NT2/D1 (cell line): ENCODE data around the gene TUBB1.

ENCODE experiments used
- DNase-seq: peaks from one replicate; pipeline ENCODE4 v3.0.0-alpha.2; 2011; ENCODE audit warnings: low read depth, low spot score
- H3K27me3 ChIP-seq: 2 replicates; pipeline ENCODE4 v1.6.0; 2011; ENCODE audit warnings: mild to moderate bottlenecking; ENCODE audit not compliant: insufficient read length, insufficient read depth
- H3K36me3 ChIP-seq: 2 replicates; pipeline ENCODE4 v1.6.1; 2011; ENCODE audit warnings: mild to moderate bottlenecking, low read length, mixed read lengths; ENCODE audit not compliant: insufficient read depth, insufficient read length
- H3K4me1 ChIP-seq: 2 replicates; pipeline ENCODE4 v1.5.1; 2011; ENCODE audit not compliant: insufficient read depth, insufficient read length
- H3K4me3 ChIP-seq: 2 replicates; pipeline ENCODE4 v1.5.1; 2011; ENCODE audit warnings: low read depth; ENCODE audit not compliant: insufficient read length
- H3K9ac ChIP-seq: 2 replicates; pipeline ENCODE4 v1.6.0; 2011; ENCODE audit warnings: low read depth; ENCODE audit not compliant: insufficient read length
- H3K9me3 ChIP-seq: 2 replicates; pipeline ENCODE4 v1.5.1; 2011; ENCODE audit warnings: mild to moderate bottlenecking, low read length; ENCODE audit not compliant: insufficient read depth
- SUZ12 ChIP-seq: IDR thresholded peaks from 2 replicates; pipeline ENCODE4 v1.6.1; 2011; ENCODE audit not compliant: insufficient read length, insufficient read depth; ENCODE audit errors: extremely low read depth
- YY1 ChIP-seq: IDR thresholded peaks from 2 replicates; pipeline ENCODE4 v1.6.1; 2011; ENCODE audit not compliant: insufficient read length, insufficient read depth
- ZNF274 ChIP-seq: IDR thresholded peaks from 2 replicates; pipeline ENCODE4 v1.6.1; 2011; ENCODE audit warnings: mild to moderate bottlenecking, low read depth, low read length

TUBB1 gene

DNA sequence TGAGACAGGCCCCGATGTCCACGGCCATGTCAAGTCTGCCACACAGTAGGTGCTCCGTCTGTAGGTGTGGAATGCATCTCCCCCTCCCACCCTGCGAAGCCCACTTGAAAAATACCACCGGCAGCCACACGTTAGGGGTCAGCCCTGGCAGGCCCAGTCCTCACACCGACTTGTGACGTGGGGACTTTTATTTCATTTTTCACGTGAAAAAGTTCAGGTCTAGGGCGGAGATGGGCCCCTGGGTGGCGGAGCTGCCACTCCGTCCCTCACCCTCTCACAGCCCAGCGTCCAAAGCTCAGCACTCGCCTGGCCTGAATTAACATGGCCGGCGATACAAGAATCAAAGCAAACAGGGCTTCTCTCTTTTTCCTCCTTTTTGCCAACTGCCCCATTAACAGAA, 3.8 kb upstream of the TUBB1 start:
- H3K36me3 ChIP-seq = no peaks in the 10 kb centered on the region
- no peak for DNase-seq
- TF ChIP-seq YY1 = no peak
- TF ChIP-seq ZNF274 = no peak
- TF ChIP-seq SUZ12 = no peak
- H3K9ac ChIP-seq = no peak overlapping the region
- no peak overlapping the region for H3K4me3 ChIP-seq
- H3K27me3 ChIP-seq = peaks cover 23% of the 10 kb centered on the region
- H3K9me3 ChIP-seq = no peaks in the 10 kb centered on the region
- peaks cover 18% of the 10 kb centered on the region for H3K4me1 ChIP-seq

DNA sequence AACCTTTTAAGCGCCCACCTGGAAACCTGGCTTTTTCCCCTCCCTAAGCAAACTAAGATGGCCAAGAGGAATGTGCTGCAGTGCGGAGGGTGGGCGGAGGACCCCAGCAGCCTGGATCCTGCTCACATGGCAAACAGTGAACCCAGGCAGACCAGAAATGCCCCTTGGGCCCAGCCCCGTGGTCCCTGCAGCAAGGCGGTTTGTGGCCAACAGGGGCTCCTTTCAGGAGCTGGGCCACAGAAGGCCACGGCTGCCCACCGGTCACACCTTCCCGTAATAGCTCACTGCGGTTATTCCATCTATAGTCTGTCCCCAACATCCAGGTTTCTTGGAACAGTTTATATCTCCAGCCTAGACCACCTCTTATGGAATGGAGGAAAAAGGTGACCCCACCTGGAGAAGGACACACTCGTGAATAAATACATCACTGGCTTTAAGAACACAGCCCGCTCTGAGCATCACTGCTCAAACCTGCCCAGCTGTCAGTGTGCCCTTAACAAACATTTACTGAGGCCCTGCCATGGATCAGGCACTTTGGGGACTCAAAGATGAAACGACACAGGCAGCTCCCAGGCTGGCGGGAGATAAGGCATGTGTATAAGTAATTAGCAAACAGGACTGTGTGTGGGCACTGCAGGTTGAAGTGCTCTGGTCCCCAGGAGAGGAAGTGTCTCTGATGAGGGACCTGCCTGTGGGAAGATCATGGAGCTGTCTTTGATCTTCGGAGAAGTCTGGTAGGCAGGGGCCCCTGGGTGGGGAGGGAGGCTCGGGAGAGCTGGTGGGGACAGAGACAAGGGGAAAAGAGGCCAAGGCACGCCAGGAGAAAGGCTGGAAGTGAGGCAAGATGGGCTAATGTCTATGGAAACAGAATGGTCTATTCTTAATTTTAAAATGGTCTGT, 3.2 kb upstream of the TUBB1 start:
- DNase-seq = no peak
- peaks cover 15% of the 10 kb centered on the region for H3K4me1 ChIP-seq
- H3K9ac ChIP-seq = no peak overlapping the region
- no peaks in the 10 kb centered on the region for H3K36me3 ChIP-seq
- no peak overlapping the region for H3K4me3 ChIP-seq
- TF ChIP-seq YY1 = no peak
- TF ChIP-seq ZNF274 = no peak
- TF ChIP-seq SUZ12 = no peak
- H3K27me3 ChIP-seq = peaks cover 21% of the 10 kb centered on the region
- no peaks in the 10 kb centered on the region for H3K9me3 ChIP-seq

- TF ChIP-seq SUZ12 (no peak), ZNF274 (no peak), YY1 (no peak)
- Histone ChIP-seq H3K9me3 (no peaks in the 10 kb centered on the region), H3K9ac (no peak overlapping the region), H3K36me3 (no peaks in the 10 kb centered on the region), H3K4me3 (no peak overlapping the region), H3K4me1 (peaks cover 13% of the 10 kb centered on the region), H3K27me3 (peaks cover 21% of the 10 kb centered on the region)
- DNase-seq = no peak
Observed at GRCh38 chr20:59016795-59017492, 2.3 kb upstream of the TUBB1 start.

GRCh38 chr20:59017493-59018231, 1.6 kb upstream of the TUBB1 start:
- H3K27me3 ChIP-seq = peaks cover 21% of the 10 kb centered on the region
- H3K9ac ChIP-seq = no peak overlapping the region
- no peak for DNase-seq
- peaks cover under 1% of the 10 kb centered on the region for H3K36me3 ChIP-seq
- peaks cover 13% of the 10 kb centered on the region for H3K4me1 ChIP-seq
- TF ChIP-seq ZNF274 = no peak
- TF ChIP-seq YY1 = no peak
- no peak for TF ChIP-seq SUZ12
- H3K9me3 ChIP-seq = no peaks in the 10 kb centered on the region
- H3K4me3 ChIP-seq = no peak overlapping the region

DNA sequence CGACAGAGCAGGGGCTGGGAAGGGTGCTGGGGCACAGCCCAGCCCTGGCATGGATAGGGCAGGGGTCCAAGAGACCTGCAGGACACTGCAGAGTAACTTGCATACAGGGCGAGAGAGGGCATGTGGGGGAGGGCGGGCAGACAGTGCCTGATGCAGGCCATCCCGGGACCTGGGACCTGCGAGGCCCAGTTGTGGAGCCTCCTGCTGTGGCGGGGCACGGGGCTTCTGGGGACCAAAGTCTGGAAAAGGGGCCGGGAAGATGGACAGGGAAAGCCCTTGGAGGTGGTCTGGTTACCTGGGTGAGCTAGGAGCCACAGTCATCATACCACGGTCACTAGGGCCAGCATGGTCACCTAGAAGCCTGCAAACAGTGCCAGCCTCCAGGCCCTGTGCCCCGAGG, 412 bp upstream of the TUBB1 start:
- no peak overlapping the region for H3K4me3 ChIP-seq
- peaks cover 19% of the 10 kb centered on the region for H3K27me3 ChIP-seq
- TF ChIP-seq ZNF274 = no peak
- TF ChIP-seq SUZ12 = no peak
- no peak for TF ChIP-seq YY1
- H3K9ac ChIP-seq = no peak overlapping the region
- no peaks in the 10 kb centered on the region for H3K9me3 ChIP-seq
- peaks cover 13% of the 10 kb centered on the region for H3K4me1 ChIP-seq
- peaks cover 10% of the 10 kb centered on the region for H3K36me3 ChIP-seq
- DNase-seq = no peak

GRCh38 chr20:59020938-59021551, 1.8 kb downstream of the TUBB1 start:
- H3K36me3 ChIP-seq = peaks cover 32% of the 10 kb centered on the region
- no peak for DNase-seq
- TF ChIP-seq SUZ12 (no peak), ZNF274 (no peak), YY1 (no peak)
- H3K9ac ChIP-seq = no peak overlapping the region
- H3K4me3 ChIP-seq = no peak overlapping the region
- peaks cover 28% of the 10 kb centered on the region for H3K27me3 ChIP-seq
- H3K9me3 ChIP-seq = no peaks in the 10 kb centered on the region
- peaks cover 3% of the 10 kb centered on the region for H3K4me1 ChIP-seq
